Lower leg skin (tissue), 4 donors: ENCODE measurements around the gene RNF141. TPM values are rescaled to one million over a fixed set of nuclear protein-coding genes. Genes with fewer than 3 reads are reported as not detected.

Experiments used
- DNase-seq, 2 donors: peaks; one replicate each; pipeline ENCODE4 v3.0.0-alpha.2; 2019; ENCODE audit warnings: low spot score in 2 of 2
- H3K4me3 ChIP-seq: fragments of 200-600 bp; sonication (generic); 2 replicates; pipeline ENCODE4 v1.5.1; 2017; ENCODE audit warnings: mild to moderate bottlenecking, low read depth; ENCODE audit not compliant: poor library complexity, severe bottlenecking
- POLR2A ChIP-seq, 2 donors: fragments of 450-650 bp; IDR thresholded peaks; one replicate each; pipeline ENCODE4 v1.6.1; 2016 to 2017; ENCODE audit warnings: antibody characterized with exemption in 2 of 2, mild to moderate bottlenecking in 1 of 2, moderate library complexity in 1 of 2
- WGBS, 2 donors: methylation state at CpG; one replicate each; pipeline ENCODE4 v1.1.5; 2018; 5-methylcytosine and 5-hydroxymethylcytosine counted together
- intact Hi-C: fragments of 100-400 bp; cut with DNase I; formaldehyde crosslinking; loops from one replicate; pipeline ENCODE4 v1.15.0; 2023; ENCODE audit warnings: low total_unique reads
- total RNA-seq, 4 donors: library from RNA; depleted of rRNA; stranded (reverse); fragments of >200 nt; gene quantifications; one replicate each; pipeline ENCODE4 v1.1.0, GENCODE V29; 2016
- TF ChIP-seq, protein P1 (sequence below), 3 donors: fragments of 450-650 bp; IDR thresholded peaks; one replicate each; pipeline ENCODE4 v1.5.1; 2016; ENCODE audit warnings: antibody characterized with exemption in 3 of 3, mild to moderate bottlenecking in 3 of 3, moderate library complexity in 2 of 3

Gene RNF141
- total RNA-seq, 4 donors from 2014 or later: 70.6 to 74.9 (median 74.2) TPM

- TF ChIP-seq POLR2A (IDR thresholded peaks at IDR 0.05): no peak
- TF ChIP-seq, protein P1, sequence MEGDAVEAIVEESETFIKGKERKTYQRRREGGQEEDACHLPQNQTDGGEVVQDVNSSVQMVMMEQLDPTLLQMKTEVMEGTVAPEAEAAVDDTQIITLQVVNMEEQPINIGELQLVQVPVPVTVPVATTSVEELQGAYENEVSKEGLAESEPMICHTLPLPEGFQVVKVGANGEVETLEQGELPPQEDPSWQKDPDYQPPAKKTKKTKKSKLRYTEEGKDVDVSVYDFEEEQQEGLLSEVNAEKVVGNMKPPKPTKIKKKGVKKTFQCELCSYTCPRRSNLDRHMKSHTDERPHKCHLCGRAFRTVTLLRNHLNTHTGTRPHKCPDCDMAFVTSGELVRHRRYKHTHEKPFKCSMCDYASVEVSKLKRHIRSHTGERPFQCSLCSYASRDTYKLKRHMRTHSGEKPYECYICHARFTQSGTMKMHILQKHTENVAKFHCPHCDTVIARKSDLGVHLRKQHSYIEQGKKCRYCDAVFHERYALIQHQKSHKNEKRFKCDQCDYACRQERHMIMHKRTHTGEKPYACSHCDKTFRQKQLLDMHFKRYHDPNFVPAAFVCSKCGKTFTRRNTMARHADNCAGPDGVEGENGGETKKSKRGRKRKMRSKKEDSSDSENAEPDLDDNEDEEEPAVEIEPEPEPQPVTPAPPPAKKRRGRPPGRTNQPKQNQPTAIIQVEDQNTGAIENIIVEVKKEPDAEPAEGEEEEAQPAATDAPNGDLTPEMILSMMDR (IDR thresholded peaks at IDR 0.05): no peak
- intact Hi-C loops: no loop called here
- no peak overlapping the region for H3K4me3 ChIP-seq
- no peak for DNase-seq
Measured at GRCh38 chr11:10537600-10537999, 3.4 kb downstream of the RNF141 start.

GRCh38 chr11:10534316-10534715 is 6.7 kb downstream of the RNF141 start:
- no peak overlapping the region for H3K4me3 ChIP-seq
- intact Hi-C loops: no loop called here
- WGBS, 2 donors: 77 to 78% methylated on average over 2 of the region's 2 CpGs
- TF ChIP-seq, protein P1 (IDR thresholded peaks at IDR 0.05): no peak
- TF ChIP-seq POLR2A (IDR thresholded peaks at IDR 0.05): no peak
- no peak for DNase-seq

DNA sequence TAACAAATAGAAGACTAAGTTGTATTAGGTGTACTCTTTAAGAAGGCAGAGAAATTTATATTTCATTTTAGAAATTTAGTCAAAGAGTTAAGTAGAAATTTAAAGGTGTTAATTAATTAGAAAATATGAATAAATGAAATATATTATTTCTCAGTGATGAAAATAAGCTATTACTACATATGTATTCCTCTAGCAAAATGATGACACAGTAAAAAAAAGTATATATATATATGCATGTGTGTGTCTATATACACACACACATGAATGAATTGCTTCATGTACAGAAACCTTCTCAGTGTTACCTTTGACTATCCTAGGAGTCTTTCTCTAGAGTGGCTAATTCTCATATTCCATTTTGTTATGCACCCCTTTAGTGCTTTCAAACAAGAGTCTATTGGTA is 7.7 kb downstream of the RNF141 start:
- TF ChIP-seq POLR2A (IDR thresholded peaks at IDR 0.05): no peak
- TF ChIP-seq, protein P1 (IDR thresholded peaks at IDR 0.05): no peak
- intact Hi-C loops: no loop called here
- no peak overlapping the region for H3K4me3 ChIP-seq
- DNase-seq: no peak

DNA sequence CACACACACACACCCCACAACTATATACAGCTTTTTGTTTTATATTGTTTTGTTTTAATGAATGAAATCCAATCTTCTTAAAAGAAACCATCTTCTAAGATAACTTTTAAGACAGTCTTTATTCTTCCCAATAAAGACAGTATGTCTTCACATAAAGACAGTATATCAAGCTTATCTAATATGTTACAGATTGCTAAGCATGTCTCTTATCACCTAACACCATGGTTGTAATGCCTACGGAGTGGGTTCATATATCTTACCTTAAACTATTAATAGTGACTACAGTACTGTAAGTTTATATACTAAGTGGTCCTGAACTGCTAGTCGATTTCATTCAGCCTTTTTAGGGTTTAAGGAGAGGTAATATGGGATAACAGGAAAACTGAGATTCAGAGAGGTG is 8.5 kb downstream of the RNF141 start:
- WGBS, 2 donors: 87 to 93% methylated on average over 2 of the region's 2 CpGs
- TF ChIP-seq POLR2A (IDR thresholded peaks at IDR 0.05): no peak
- TF ChIP-seq, protein P1 (IDR thresholded peaks at IDR 0.05): no peak
- no peak for DNase-seq
- no peak overlapping the region for H3K4me3 ChIP-seq
- intact Hi-C loops: no loop called here

DNA sequence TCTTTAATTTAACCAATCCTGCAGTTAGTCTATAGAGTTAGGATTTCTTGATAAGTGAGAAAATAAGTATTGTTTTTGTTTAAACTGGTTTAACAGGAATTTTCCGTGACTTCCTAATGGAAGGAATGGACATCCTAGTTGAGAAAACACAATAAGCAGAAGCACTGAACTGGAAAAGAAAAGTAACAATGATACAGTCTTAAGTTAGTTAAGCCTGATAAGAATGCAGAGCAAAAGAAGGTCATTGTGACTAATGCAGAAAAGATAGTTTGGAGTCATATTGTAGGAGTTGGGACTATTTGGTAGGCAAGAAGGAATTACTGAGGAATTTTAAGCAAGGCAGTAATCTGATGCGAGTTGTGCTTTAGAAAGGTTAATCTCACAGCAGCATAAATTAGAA is 11.7 kb downstream of the RNF141 start:
- WGBS, 2 donors: 84 to 98% methylated on average over 2 of the region's 2 CpGs
- no peak for TF ChIP-seq POLR2A (IDR thresholded peaks at IDR 0.05)
- TF ChIP-seq, protein P1 (IDR thresholded peaks at IDR 0.05): no peak
- no peak for DNase-seq
- no peak overlapping the region for H3K4me3 ChIP-seq
- intact Hi-C loops: no loop called here

DNA sequence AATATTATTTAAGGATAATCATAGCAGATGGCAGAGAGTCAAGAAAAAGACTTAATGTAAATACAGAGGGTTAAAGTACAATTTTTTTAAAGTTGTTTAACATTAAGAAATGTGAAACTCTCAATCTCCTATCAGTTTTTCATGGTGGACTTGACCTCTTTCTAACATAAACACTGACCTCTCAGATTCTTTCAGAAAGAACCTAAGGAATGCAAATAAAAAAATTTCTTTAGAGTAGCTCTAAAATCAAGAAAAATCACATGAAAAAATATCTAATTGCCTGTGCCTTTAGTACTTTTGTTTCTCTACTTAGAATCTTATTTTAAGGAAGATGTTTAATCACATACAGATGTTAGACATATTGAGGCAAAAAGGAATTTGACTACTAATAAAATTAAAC is 12.9 kb downstream of the RNF141 start:
- H3K4me3 ChIP-seq: no peak overlapping the region
- TF ChIP-seq POLR2A (IDR thresholded peaks at IDR 0.05): no peak
- TF ChIP-seq, protein P1 (IDR thresholded peaks at IDR 0.05): no peak
- intact Hi-C loops: no loop called here
- no peak for DNase-seq
